ENCODE results near the gene COMTD1.

Gene COMTD1

GRCh38 chr10:75260990-75261389, 25.2 kb upstream of the COMTD1 start:
- H3K36me3 Mint-ChIP-seq (ENCODE audit: low read depth) = peaks cover 2% of the 10 kb centered on the region
- no peaks in the 10 kb centered on the region for H3K27me3 Mint-ChIP-seq
- no peaks in the 10 kb centered on the region for H3K4me1 Mint-ChIP-seq
- H3K27ac Mint-ChIP-seq = no peak overlapping the region
- H3K9me3 Mint-ChIP-seq = no peaks in the 10 kb centered on the region
- no peak for DNase-seq
- ATAC-seq = no peak
- no peak overlapping the region for H3K4me3 Mint-ChIP-seq

GRCh38 chr10:75254739-75255138, 19.0 kb upstream of the COMTD1 start:
- Mint-ChIP-seq H3K27ac (no peak overlapping the region), H3K9me3 (peaks cover 18% of the 10 kb centered on the region), H3K36me3 (ENCODE audit: low read depth) (peaks cover 3% of the 10 kb centered on the region), H3K4me3 (no peak overlapping the region), H3K27me3 (no peaks in the 10 kb centered on the region), H3K4me1 (no peaks in the 10 kb centered on the region)
- DNase-seq = no peak
- ATAC-seq = no peak

GRCh38 chr10:75253281-75254220, 17.8 kb upstream of the COMTD1 start:
- ATAC-seq (no peak), DNase-seq (no peak)
- Mint-ChIP-seq H3K27me3 (no peaks in the 10 kb centered on the region), H3K27ac (no peak overlapping the region), H3K4me3 (no peak overlapping the region), H3K36me3 (ENCODE audit: low read depth) (peaks cover 3% of the 10 kb centered on the region), H3K9me3 (peaks cover 18% of the 10 kb centered on the region), H3K4me1 (no peaks in the 10 kb centered on the region)

GRCh38 chr10:75250934-75251333, 15.2 kb upstream of the COMTD1 start:
- ATAC-seq = no peak

GRCh38 chr10:75247797-75248196, 12.0 kb upstream of the COMTD1 start:
- Mint-ChIP-seq H3K4me1 (no peaks in the 10 kb centered on the region), H3K36me3 (ENCODE audit: low read depth) (peaks cover 2% of the 10 kb centered on the region), H3K4me3 (no peak overlapping the region), H3K27me3 (no peaks in the 10 kb centered on the region), H3K27ac (no peak overlapping the region), H3K9me3 (peaks cover 5% of the 10 kb centered on the region)
- ATAC-seq (no peak), DNase-seq (no peak)

More at GRCh38 chr10:75250934-75251333, 15.2 kb upstream of the COMTD1 start:
- DNase-seq = no peak
- Mint-ChIP-seq H3K4me3 (no peak overlapping the region), H3K4me1 (no peaks in the 10 kb centered on the region), H3K27ac (no peak overlapping the region), H3K27me3 (no peaks in the 10 kb centered on the region), H3K36me3 (ENCODE audit: low read depth) (peaks cover 3% of the 10 kb centered on the region), H3K9me3 (peaks cover 18% of the 10 kb centered on the region)

- ATAC-seq (no peak), DNase-seq (no peak)
- no peak overlapping the region for H3K27ac Mint-ChIP-seq
- H3K4me3 Mint-ChIP-seq = no peak overlapping the region
- H3K4me1 Mint-ChIP-seq = no peaks in the 10 kb centered on the region
- no peaks in the 10 kb centered on the region for H3K27me3 Mint-ChIP-seq
- no peaks in the 10 kb centered on the region for H3K9me3 Mint-ChIP-seq
- no peaks in the 10 kb centered on the region for H3K36me3 Mint-ChIP-seq (ENCODE audit: low read depth)
Observed at GRCh38 chr10:75246506-75246905, 10.7 kb upstream of the COMTD1 start.

- no peak for ATAC-seq
Observed at GRCh38 chr10:75245354-75246250, 9.8 kb upstream of the COMTD1 start.

GRCh38 chr10:75244487-75245353, 9.0 kb upstream of the COMTD1 start:
- no peaks in the 10 kb centered on the region for H3K9me3 Mint-ChIP-seq
- no peak overlapping the region for H3K27ac Mint-ChIP-seq
- no peaks in the 10 kb centered on the region for H3K36me3 Mint-ChIP-seq (ENCODE audit: low read depth)
- H3K4me3 Mint-ChIP-seq = no peak overlapping the region
- no peaks in the 10 kb centered on the region for H3K27me3 Mint-ChIP-seq
- DNase-seq (no peak), ATAC-seq (no peak)
- H3K4me1 Mint-ChIP-seq = no peaks in the 10 kb centered on the region

More at GRCh38 chr10:75245354-75246250, 9.8 kb upstream of the COMTD1 start:
- Mint-ChIP-seq H3K27ac (no peak overlapping the region), H3K36me3 (ENCODE audit: low read depth) (no peaks in the 10 kb centered on the region), H3K4me3 (no peak overlapping the region), H3K9me3 (no peaks in the 10 kb centered on the region), H3K4me1 (no peaks in the 10 kb centered on the region), H3K27me3 (no peaks in the 10 kb centered on the region)
- no peak for DNase-seq

GRCh38 chr10:75243426-75243825, 7.7 kb upstream of the COMTD1 start:
- H3K4me3 Mint-ChIP-seq = no peak overlapping the region
- H3K36me3 Mint-ChIP-seq (ENCODE audit: low read depth) = no peaks in the 10 kb centered on the region
- ATAC-seq (no peak), DNase-seq (no peak)
- H3K27ac Mint-ChIP-seq = no peak overlapping the region
- no peaks in the 10 kb centered on the region for H3K4me1 Mint-ChIP-seq
- H3K9me3 Mint-ChIP-seq = no peaks in the 10 kb centered on the region
- no peaks in the 10 kb centered on the region for H3K27me3 Mint-ChIP-seq

- H3K27me3 Mint-ChIP-seq = no peaks in the 10 kb centered on the region
Observed at GRCh38 chr10:75240329-75241076, 4.7 kb upstream of the COMTD1 start.

GRCh38 chr10:75239096-75239790, 3.5 kb upstream of the COMTD1 start:
- H3K4me1 Mint-ChIP-seq = peaks cover 11% of the 10 kb centered on the region
- ATAC-seq (no peak), DNase-seq (no peak)
- H3K4me3 Mint-ChIP-seq = no peak overlapping the region
- H3K9me3 Mint-ChIP-seq = no peaks in the 10 kb centered on the region
- H3K27ac Mint-ChIP-seq = no peak overlapping the region
- no peaks in the 10 kb centered on the region for H3K36me3 Mint-ChIP-seq (ENCODE audit: low read depth)
- no peaks in the 10 kb centered on the region for H3K27me3 Mint-ChIP-seq

More at GRCh38 chr10:75240329-75241076, 4.7 kb upstream of the COMTD1 start:
- Mint-ChIP-seq H3K27ac (no peak overlapping the region), H3K9me3 (no peaks in the 10 kb centered on the region), H3K4me1 (peaks cover 11% of the 10 kb centered on the region), H3K4me3 (no peak overlapping the region), H3K36me3 (ENCODE audit: low read depth) (no peaks in the 10 kb centered on the region)
- DNase-seq = no peak
- ATAC-seq = no peak

- no peak overlapping the region for H3K27ac Mint-ChIP-seq
Observed at GRCh38 chr10:75238182-75239095, 2.7 kb upstream of the COMTD1 start.

More at GRCh38 chr10:75238182-75239095, 2.7 kb upstream of the COMTD1 start:
- Mint-ChIP-seq H3K4me3 (no peak overlapping the region), H3K9me3 (no peaks in the 10 kb centered on the region), H3K4me1 (peaks cover 17% of the 10 kb centered on the region), H3K36me3 (ENCODE audit: low read depth) (no peaks in the 10 kb centered on the region), H3K27me3 (no peaks in the 10 kb centered on the region)
- ATAC-seq (no peak), DNase-seq (no peak)

All from activated naive CD8-positive, alpha-beta T cell treated with anti-CD3 and anti-CD28 coated beads, Interleukin-2, amount 50 U/mL, for 24 hours (primary cell).